ENCODE data around the gene NFIB.

NFIB gene

GRCh38 chr9:14213504-14213903, 100.4 kb downstream of the NFIB start:
- Histone ChIP-seq H4K8ac (ENCODE audit: low read depth, low read length) (no peak overlapping the region), H2BK15ac (replicated peaks; ENCODE audit: low read depth) (no peak overlapping the region)
- no CpG with 5 or more reads among the region's 2 CpGs for WGBS (ENCODE audit: extremely low coverage, insufficient coverage, low lambda C conversion rate)

GRCh38 chr9:14212697-14213420, 101.1 kb downstream of the NFIB start:
- Histone ChIP-seq H2BK5ac (ENCODE audit: low read length) (no peak overlapping the region), H3K27me3 (ENCODE audit: insufficient read depth, low read length, poor library complexity) (no peaks in the 10 kb centered on the region), H2BK15ac (replicated peaks; ENCODE audit: low read depth) (no peak overlapping the region), H3K56ac (ENCODE audit: low read length) (no peak overlapping the region), H3K79me2 (ENCODE audit: control insufficient read depth, insufficient read depth, low read length) (no peaks in the 10 kb centered on the region), H3K27ac (ENCODE audit: low read depth, low read length) (no peak overlapping the region), H3K18ac (ENCODE audit: low read length) (no peak overlapping the region), H2AK5ac (ENCODE audit: low read length) (no peak overlapping the region), H3K4me2 (ENCODE audit: low read length) (no peak overlapping the region), H3K4me1 (ENCODE audit: control insufficient read depth, low read depth, low read length) (peaks cover under 1% of the 10 kb centered on the region), H4K5ac (ENCODE audit: low read length) (no peak overlapping the region), H2BK120ac (ENCODE audit: low read depth, low read length) (no peak overlapping the region), H3K36me3 (ENCODE audit: control insufficient read depth, insufficient read depth, low read length) (no peaks in the 10 kb centered on the region), H4K8ac (ENCODE audit: low read depth, low read length) (no peak overlapping the region), H3K79me1 (ENCODE audit: low read length) (no peaks in the 10 kb centered on the region), H3K23ac (ENCODE audit: low read length) (no peak overlapping the region), H3K4ac (ENCODE audit: low read depth, low read length) (no peak overlapping the region), H3K4me3 (ENCODE audit: low read length) (no peak overlapping the region), H3K9ac (ENCODE audit: low read length) (no peak overlapping the region)
- DNase-seq = no peak
- no CpG with 5 or more reads among the region's 5 CpGs for WGBS (ENCODE audit: extremely low coverage, insufficient coverage, low lambda C conversion rate)

More at GRCh38 chr9:14213504-14213903, 100.4 kb downstream of the NFIB start:
- DNase-seq = no peak
- Histone ChIP-seq H3K36me3 (ENCODE audit: control insufficient read depth, insufficient read depth, low read length) (no peaks in the 10 kb centered on the region), H3K56ac (ENCODE audit: low read length) (no peak overlapping the region), H3K18ac (ENCODE audit: low read length) (no peak overlapping the region), H3K4me3 (ENCODE audit: low read length) (no peak overlapping the region), H2AK5ac (ENCODE audit: low read length) (no peak overlapping the region), H3K79me2 (ENCODE audit: control insufficient read depth, insufficient read depth, low read length) (no peaks in the 10 kb centered on the region), H3K9ac (ENCODE audit: low read length) (no peak overlapping the region), H3K27me3 (ENCODE audit: insufficient read depth, low read length, poor library complexity) (no peaks in the 10 kb centered on the region), H3K79me1 (ENCODE audit: low read length) (no peaks in the 10 kb centered on the region), H4K5ac (ENCODE audit: low read length) (no peak overlapping the region), H2BK5ac (ENCODE audit: low read length) (no peak overlapping the region), H3K23ac (ENCODE audit: low read length) (no peak overlapping the region), H3K4me2 (ENCODE audit: low read length) (no peak overlapping the region), H3K4me1 (ENCODE audit: control insufficient read depth, low read depth, low read length) (peaks cover 6% of the 10 kb centered on the region), H2BK120ac (ENCODE audit: low read depth, low read length) (no peak overlapping the region), H3K4ac (ENCODE audit: low read depth, low read length) (no peak overlapping the region), H3K27ac (ENCODE audit: low read depth, low read length) (no peak overlapping the region)

- H2BK120ac ChIP-seq (ENCODE audit: low read depth, low read length) = no peak overlapping the region
- no peak overlapping the region for H3K23ac ChIP-seq (ENCODE audit: low read length)
- no peaks in the 10 kb centered on the region for H3K27me3 ChIP-seq (ENCODE audit: insufficient read depth, low read length, poor library complexity)
- H3K9ac ChIP-seq (ENCODE audit: low read length) = no peak overlapping the region
- no peak overlapping the region for H2BK5ac ChIP-seq (ENCODE audit: low read length)
- H3K4ac ChIP-seq (ENCODE audit: low read depth, low read length) = no peak overlapping the region
- H4K5ac ChIP-seq (ENCODE audit: low read length) = no peak overlapping the region
- H3K56ac ChIP-seq (ENCODE audit: low read length) = no peak overlapping the region
- H3K4me3 ChIP-seq (ENCODE audit: low read length) = no peak overlapping the region
- H2AK5ac ChIP-seq (ENCODE audit: low read length) = no peak overlapping the region
- no CpG with 5 or more reads among the region's 1 CpG for WGBS (ENCODE audit: extremely low coverage, insufficient coverage, low lambda C conversion rate)
- H3K4me1 ChIP-seq (ENCODE audit: control insufficient read depth, low read depth, low read length) = no peaks in the 10 kb centered on the region
- no peak overlapping the region for H2BK15ac ChIP-seq (replicated peaks; ENCODE audit: low read depth)
- H3K4me2 ChIP-seq (ENCODE audit: low read length) = no peak overlapping the region
- H3K27ac ChIP-seq (ENCODE audit: low read depth, low read length) = no peak overlapping the region
- H3K79me2 ChIP-seq (ENCODE audit: control insufficient read depth, insufficient read depth, low read length) = no peaks in the 10 kb centered on the region
- H3K79me1 ChIP-seq (ENCODE audit: low read length) = no peaks in the 10 kb centered on the region
- DNase-seq = no peak
- no peaks in the 10 kb centered on the region for H3K36me3 ChIP-seq (ENCODE audit: control insufficient read depth, insufficient read depth, low read length)
- H3K18ac ChIP-seq (ENCODE audit: low read length) = no peak overlapping the region
- no peak overlapping the region for H4K8ac ChIP-seq (ENCODE audit: low read depth, low read length)
These were observed 101.9 kb downstream of the NFIB start for GRCh38 chr9:14212077-14212476.

- Histone ChIP-seq H4K5ac (ENCODE audit: low read length) (no peak overlapping the region), H3K4me1 (ENCODE audit: control insufficient read depth, low read depth, low read length) (no peaks in the 10 kb centered on the region), H2BK5ac (ENCODE audit: low read length) (no peak overlapping the region), H3K36me3 (ENCODE audit: control insufficient read depth, insufficient read depth, low read length) (no peaks in the 10 kb centered on the region), H3K79me1 (ENCODE audit: low read length) (no peaks in the 10 kb centered on the region), H2AK5ac (ENCODE audit: low read length) (no peak overlapping the region), H2BK120ac (ENCODE audit: low read depth, low read length) (no peak overlapping the region), H3K18ac (ENCODE audit: low read length) (no peak overlapping the region), H3K56ac (ENCODE audit: low read length) (no peak overlapping the region), H3K4me2 (ENCODE audit: low read length) (no peak overlapping the region), H3K4me3 (ENCODE audit: low read length) (no peak overlapping the region), H3K4ac (ENCODE audit: low read depth, low read length) (no peak overlapping the region), H3K23ac (ENCODE audit: low read length) (no peak overlapping the region), H3K27me3 (ENCODE audit: insufficient read depth, low read length, poor library complexity) (no peaks in the 10 kb centered on the region), H3K27ac (ENCODE audit: low read depth, low read length) (no peak overlapping the region), H3K9ac (ENCODE audit: low read length) (no peak overlapping the region), H4K8ac (ENCODE audit: low read depth, low read length) (no peak overlapping the region), H3K79me2 (ENCODE audit: control insufficient read depth, insufficient read depth, low read length) (no peaks in the 10 kb centered on the region), H2BK15ac (replicated peaks; ENCODE audit: low read depth) (no peak overlapping the region)
- WGBS (ENCODE audit: extremely low coverage, insufficient coverage, low lambda C conversion rate) = no CpG with 5 or more reads among the region's 6 CpGs
- DNase-seq = no peak
These were observed 102.4 kb downstream of the NFIB start for GRCh38 chr9:14211564-14211963.

- Histone ChIP-seq H3K18ac (ENCODE audit: low read length) (no peak overlapping the region), H2BK120ac (ENCODE audit: low read depth, low read length) (no peak overlapping the region), H3K4me1 (ENCODE audit: control insufficient read depth, low read depth, low read length) (no peaks in the 10 kb centered on the region), H3K27me3 (ENCODE audit: insufficient read depth, low read length, poor library complexity) (no peaks in the 10 kb centered on the region), H3K79me2 (ENCODE audit: control insufficient read depth, insufficient read depth, low read length) (no peaks in the 10 kb centered on the region), H4K8ac (ENCODE audit: low read depth, low read length) (no peak overlapping the region), H3K4ac (ENCODE audit: low read depth, low read length) (no peak overlapping the region), H2BK15ac (replicated peaks; ENCODE audit: low read depth) (no peak overlapping the region), H2BK5ac (ENCODE audit: low read length) (no peak overlapping the region), H3K9ac (ENCODE audit: low read length) (no peak overlapping the region), H3K36me3 (ENCODE audit: control insufficient read depth, insufficient read depth, low read length) (no peaks in the 10 kb centered on the region), H2AK5ac (ENCODE audit: low read length) (no peak overlapping the region), H3K27ac (ENCODE audit: low read depth, low read length) (no peak overlapping the region), H3K23ac (ENCODE audit: low read length) (no peak overlapping the region), H3K79me1 (ENCODE audit: low read length) (no peaks in the 10 kb centered on the region), H3K56ac (ENCODE audit: low read length) (no peak overlapping the region), H3K4me3 (ENCODE audit: low read length) (no peak overlapping the region), H4K5ac (ENCODE audit: low read length) (no peak overlapping the region), H3K4me2 (ENCODE audit: low read length) (no peak overlapping the region)
- 100% methylated on average over 1 of the region's 3 CpGs for WGBS (ENCODE audit: extremely low coverage, insufficient coverage, low lambda C conversion rate)
- no peak for DNase-seq
These were observed 103.5 kb downstream of the NFIB start for GRCh38 chr9:14210428-14210827.

All from mesendoderm (in vitro differentiated cells).